Thoracic aorta (tissue), 2 donors: Measurements from ENCODE around the gene ALDH1L1. TPM values are rescaled to one million over a fixed set of nuclear protein-coding genes. Genes with fewer than 3 reads are reported as not detected.

Source experiments
- ATAC-seq: fragments of 150-250 bp; one replicate; pipeline ENCODE4 v1.8.0; 2017; ENCODE audit warnings: low read depth; ENCODE audit not compliant: insufficient number of reproducible peaks, low FRiP score
- DNase-seq: peaks from one replicate; pipeline ENCODE4 v3.0.0-alpha.2; 2020; ENCODE audit warnings: low spot score
- H3K27ac ChIP-seq, 2 donors: fragments of 200-600 bp; sonication (generic); 1 replicate in 1 of 2; 2 replicates in 1 of 2; pipeline ENCODE4 v1.5.1; 2016; ENCODE audit warnings: mild to moderate bottlenecking in 2 of 2, moderate library complexity in 2 of 2
- H3K27me3 ChIP-seq: fragments of 200-600 bp; sonication (generic); replicated peaks from 2 replicates; pipeline ENCODE4 v1.6.0; 2016; ENCODE audit warnings: mild to moderate bottlenecking; ENCODE audit not compliant: insufficient read depth
- H3K36me3 ChIP-seq: fragments of 200-600 bp; sonication (generic); one replicate; pipeline ENCODE4 v1.5.1; 2016
- H3K4me1 ChIP-seq, 2 donors: fragments of 200-600 bp; sonication (generic); 1 replicate in 1 of 2; 2 replicates in 1 of 2; pipeline versions ENCODE4 v1.5.1 to v1.6.0; 2016; ENCODE audit warnings: low read depth in 2 of 2, mild to moderate bottlenecking in 1 of 2; ENCODE audit not compliant: control insufficient read depth in 1 of 2
- H3K4me3 ChIP-seq: fragments of 200-600 bp; sonication (generic); 2 replicates; pipeline ENCODE4 v1.5.1; 2016; ENCODE audit warnings: mild to moderate bottlenecking
- H3K9me3 ChIP-seq: fragments of 200-600 bp; sonication (generic); 2 replicates; pipeline ENCODE4 v1.5.1; 2016
- CTCF ChIP-seq: fragments of 200-600 bp; sonication (generic); IDR thresholded peaks from one replicate; pipeline ENCODE4 v1.5.1; 2019; ENCODE audit warnings: antibody characterized with exemption
- total RNA-seq, 2 donors: library from RNA; depleted of rRNA; stranded (reverse); fragments of >200 nt; gene quantifications; one replicate each; pipeline versions ENCODE4 v1.1.0 to v1.2.3, GENCODE V29; 2016

Gene ALDH1L1
- total RNA-seq, 2 donors from 2014 or later = 50.2 to 62.5 TPM

GRCh38 chr3:126158912-126159454 is 21.4 kb downstream of the ALDH1L1 start:
- no peak overlapping the region for H3K4me3 ChIP-seq
- no peaks in the 10 kb centered on the region for H3K9me3 ChIP-seq
- peaks cover 15% of the 10 kb centered on the region for H3K36me3 ChIP-seq
- no peaks in the 10 kb centered on the region for H3K27me3 ChIP-seq
- no peak for ATAC-seq
- no peak overlapping the region for H3K27ac ChIP-seq
- DNase-seq = no peak
- no peaks in the 10 kb centered on the region for H3K4me1 ChIP-seq
- no peak for TF ChIP-seq CTCF

GRCh38 chr3:126158016-126158911 is 22.1 kb downstream of the ALDH1L1 start:
- Histone ChIP-seq H3K4me3 (no peak overlapping the region), H3K4me1 (no peaks in the 10 kb centered on the region), H3K27me3 (no peaks in the 10 kb centered on the region), H3K27ac (no peak overlapping the region), H3K36me3 (peaks cover 16% of the 10 kb centered on the region), H3K9me3 (no peaks in the 10 kb centered on the region)
- ATAC-seq = no peak
- DNase-seq = no peak
- TF ChIP-seq CTCF = no peak

GRCh38 chr3:126157083-126157768 is 23.2 kb downstream of the ALDH1L1 start:
- Histone ChIP-seq H3K27ac (no peak overlapping the region), H3K27me3 (no peaks in the 10 kb centered on the region), H3K36me3 (peaks cover 24% of the 10 kb centered on the region), H3K4me1 (no peaks in the 10 kb centered on the region), H3K9me3 (no peaks in the 10 kb centered on the region), H3K4me3 (no peak overlapping the region)
- DNase-seq (no peak), ATAC-seq (no peak)
- TF ChIP-seq CTCF = no peak

- H3K36me3 ChIP-seq = peaks cover 29% of the 10 kb centered on the region
- H3K4me3 ChIP-seq = no peak overlapping the region
- no peaks in the 10 kb centered on the region for H3K27me3 ChIP-seq
- H3K9me3 ChIP-seq = no peaks in the 10 kb centered on the region
- TF ChIP-seq CTCF = no peak
- ATAC-seq (no peak), DNase-seq (no peak)
- no peaks in the 10 kb centered on the region for H3K4me1 ChIP-seq
- no peak overlapping the region for H3K27ac ChIP-seq
Observed at GRCh38 chr3:126156468-126156867, 23.9 kb downstream of the ALDH1L1 start.

GRCh38 chr3:126155819-126156218 is 24.6 kb downstream of the ALDH1L1 start:
- H3K4me3 ChIP-seq = no peak overlapping the region
- H3K27ac ChIP-seq = no peak overlapping the region
- DNase-seq = no peak
- H3K27me3 ChIP-seq = no peaks in the 10 kb centered on the region
- no peaks in the 10 kb centered on the region for H3K9me3 ChIP-seq
- no peak for TF ChIP-seq CTCF
- no peaks in the 10 kb centered on the region for H3K4me1 ChIP-seq
- peaks cover 29% of the 10 kb centered on the region for H3K36me3 ChIP-seq
- ATAC-seq = no peak
